ENCODE data around the gene SMPX. TPM values are rescaled to one million over a fixed set of nuclear protein-coding genes. Genes with fewer than 3 reads are reported as not detected.

Gene SMPX
- polyA plus RNA-seq (2011; rRNA removed), result 0.23 TPM in 1 of 2 replicates, not detected in the other
- not detected in 2 replicates for polyA plus RNA-seq (2012; cell fraction: cytosol; rRNA removed)
- polyA plus RNA-seq (2012; cell fraction: nucleus; rRNA removed), result not detected in 2 replicates
- polyA plus RNA-seq (2017; fragmentation: RNase III; extraction: RNeasy Plus Mini Kit Qiagen cat#74134 plus additional on column Dnase treatment), result 0.13 TPM in 1 of 3 replicates, not detected in the others
- polyA minus RNA-seq (2011; rRNA and poly(A)+ RNA removed), result not detected in 2 replicates

GRCh38 chrX:21757960-21758359 lies at the start of gene SMPX:
TSS of gene SMPX (minus strand) at chrX:21758116. CDS start at chrX:21754290, 3,826 bp downstream.
- WGBS (ENCODE audit: missing lambda C conversion rate), result 80% methylated on average over 12 of the region's 12 CpGs
- FAIRE-seq (no peak), ATAC-seq (no peak), DNase-seq (ENCODE audit: low read depth in 1 of 2, low spot score in 1 of 2) (no peak)
- H3K4me1 ChIP-seq, result no peaks in the 10 kb centered on the region
- no peaks in the 10 kb centered on the region for H3K9me3 ChIP-seq
- ChIA-PET POLR2A (no interaction called here), CTCF (interaction anchor here (2.0 kb wide), 1 partner anchor 12 kb away, joined by 6 read pairs; no protein-coding TSS in a partner anchor)
- no peak within 1 kb of the TSS for H3K4me3 ChIP-seq
- TF ChIP-seq RFX5 (IDR thresholded peaks at IDR 0.05), result no peak
- no peak for TF ChIP-seq EP300 (IDR thresholded peaks at IDR 0.05)
- TF ChIP-seq PHF8 (IDR thresholded peaks at IDR 0.05; ENCODE audit: borderline replicate concordance, low read depth), result no peak
- no peak for TF ChIP-seq EHMT2 (IDR thresholded peaks at IDR 0.05; ENCODE audit: low read depth)
- TF ChIP-seq REST (IDR thresholded peaks at IDR 0.05), result no peak
- no peak for TF ChIP-seq JUNB (IDR thresholded peaks at IDR 0.05)
- TF ChIP-seq CBX8 (IDR thresholded peaks at IDR 0.05), result no peak
- no peak for TF ChIP-seq NR3C1 (IDR thresholded peaks at IDR 0.05)
- no peak for TF ChIP-seq HOXA7 (CRISPR knock-in tag; IDR thresholded peaks at IDR 0.05)
- TF ChIP-seq PBX3 (IDR thresholded peaks at IDR 0.05), result no peak
- H3K27ac ChIP-seq, result no peak within 1 kb of the TSS
- no peak within 1 kb of the TSS for H3K4me2 ChIP-seq

GRCh38 chrX:21806691-21807090 lies 48.8 kb upstream of the SMPX start:
- Histone ChIP-seq H3K4me1 (no peaks in the 10 kb centered on the region), H3K4me3 (no peak overlapping the region), H3K27ac (no peak overlapping the region), H3K4me2 (no peak overlapping the region), H3K9me3 (no peaks in the 10 kb centered on the region)
- FAIRE-seq, result no peak
- POLR2A ChIA-PET, result no interaction called here
- ATAC-seq, result no peak
- CTCF ChIA-PET, result no interaction called here
- DNase-seq (ENCODE audit: low read depth in 1 of 2, low spot score in 1 of 2), result peak in 1 of 2 experiments; percentile 6
- TF ChIP-seq FOSL2 (IDR thresholded peaks at IDR 0.05) (no peak), FOSL2 (CRISPR knock-in tag; IDR thresholded peaks at IDR 0.05) (peak; percentile 29; the same call in 1 of the 2 replicates), POLR2AphosphoS2 (conservative IDR thresholded peaks at IDR 0.05; ENCODE audit: low read length) (no peak)

- no peaks in the 10 kb centered on the region for H3K9me3 ChIP-seq
- TF ChIP-seq ELK1 (IDR thresholded peaks at IDR 0.05; ENCODE audit: low read depth, low read length) (no peak), HOXA7 (CRISPR knock-in tag; IDR thresholded peaks at IDR 0.05) (no peak), HDAC2 (IDR thresholded peaks at IDR 0.05) (no peak), SREBF2 (IDR thresholded peaks at IDR 0.05) (no peak), MAX (IDR thresholded peaks at IDR 0.05) (no peak), MAZ (IDR thresholded peaks at IDR 0.05; ENCODE audit: borderline replicate concordance, low read depth, low read length) (no peak), MYC (IDR thresholded peaks at IDR 0.05; ENCODE audit: borderline replicate concordance, low read length) (no peak), FOSL2 (IDR thresholded peaks at IDR 0.05) (no peak), FOSL2 (CRISPR knock-in tag; IDR thresholded peaks at IDR 0.05) (no peak)
- DNase-seq (ENCODE audit: low read depth in 1 of 2, low spot score in 1 of 2) (no peak), FAIRE-seq (peak; percentile 39), ATAC-seq (no peak)
- H3K4me2 ChIP-seq, result no peak overlapping the region
- CTCF ChIA-PET, result no interaction called here
- POLR2A ChIA-PET, result no interaction called here
- no peak overlapping the region for H3K4me3 ChIP-seq
- H3K4me1 ChIP-seq, result peaks cover 8% of the 10 kb centered on the region; the same call in 1 of the 3 replicates
- H3K27ac ChIP-seq, result no peak overlapping the region
Measured at GRCh38 chrX:21802839-21803238, 44.9 kb upstream of the SMPX start.

Data from A549 (cell line).